GM18517 (cell line): Measurements from ENCODE around the gene BLM.
A peak's percentile ranks its signal among the peaks of the same experiment; 100 is the strongest.
"Not testable (repeated sequence)": the region's sequence is repeated elsewhere in the genome, so short reads cannot be mapped to it uniquely, and the experiment has no call there.

ENCODE experiments used
- ATAC-seq: cut with Tn5 transposase; IDR thresholded peaks from one replicate; pipeline ENCODE4 v1.9.1; 2021; ENCODE audit warnings: mild to moderate bottlenecking, moderate library complexity; ENCODE audit not compliant: unreplicated experiment

The BLM gene

DNA sequence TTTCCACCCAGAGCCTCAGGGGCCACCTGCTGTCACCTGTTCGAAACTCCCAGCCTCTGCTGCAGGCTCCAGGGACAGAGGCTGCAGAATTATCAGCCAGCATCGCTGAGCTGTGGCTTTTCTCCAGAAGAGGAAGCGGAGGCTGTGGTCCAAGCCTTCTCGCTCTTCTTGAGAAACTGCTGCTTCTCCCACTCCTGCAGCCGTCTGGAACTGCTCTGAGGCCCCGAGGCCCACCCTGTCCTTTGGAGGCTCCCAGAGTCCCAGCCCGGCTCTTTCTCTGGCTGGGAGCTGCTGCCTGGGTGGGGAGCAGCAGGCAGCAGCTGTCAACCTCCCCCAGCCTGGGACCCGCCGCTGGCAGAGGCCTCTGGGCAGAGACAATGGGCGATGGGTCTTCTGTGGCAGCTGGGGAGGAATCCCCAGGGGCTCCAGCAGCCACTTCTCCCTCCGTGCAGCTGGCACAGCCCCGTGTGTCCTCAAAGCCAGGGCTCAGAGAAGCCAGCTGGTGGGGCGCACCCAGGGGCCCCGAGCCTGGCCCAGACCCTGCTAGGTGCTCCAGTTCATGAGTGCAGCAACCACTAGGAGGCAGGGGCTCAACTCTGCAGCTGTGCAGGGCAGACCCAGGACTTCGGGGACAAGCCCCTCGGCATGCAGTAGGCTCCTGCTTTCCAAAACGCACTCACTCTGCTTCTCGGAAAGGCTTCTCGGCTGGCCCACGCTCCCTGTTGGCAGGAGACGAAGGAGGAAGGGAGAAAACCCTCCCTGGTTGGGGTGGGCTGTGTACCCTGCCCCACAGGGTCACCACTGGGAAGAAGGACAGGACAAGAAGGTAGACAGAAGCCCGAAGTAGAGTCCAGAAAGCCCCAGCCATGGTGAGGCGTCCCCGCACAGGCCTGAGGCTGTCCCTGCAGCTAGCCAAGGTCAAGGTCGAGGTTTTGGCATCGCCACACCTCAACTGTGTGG is 101.4 kb downstream of the BLM start:
- ATAC-seq = no peak

DNA sequence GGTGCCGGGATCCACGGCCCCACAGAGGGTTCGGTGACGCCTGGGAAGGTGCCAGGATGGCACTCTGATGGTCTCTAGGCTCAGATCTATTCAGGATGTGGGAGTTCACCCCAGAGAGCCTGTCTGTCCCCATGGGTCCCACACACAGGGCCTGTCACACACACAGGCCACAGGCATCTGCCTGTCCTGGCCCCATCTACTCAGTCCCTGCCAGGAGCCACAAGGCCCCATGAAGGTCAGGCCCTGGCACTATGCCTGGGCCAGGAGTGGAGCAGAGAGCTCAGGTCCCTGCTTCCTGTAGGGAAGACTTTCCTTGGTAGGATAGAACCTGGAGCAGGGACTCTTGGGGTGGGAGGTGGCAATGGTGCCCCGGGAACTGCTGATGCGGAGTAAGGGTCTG is 102.2 kb downstream of the BLM start:
- ATAC-seq = no peak

DNA sequence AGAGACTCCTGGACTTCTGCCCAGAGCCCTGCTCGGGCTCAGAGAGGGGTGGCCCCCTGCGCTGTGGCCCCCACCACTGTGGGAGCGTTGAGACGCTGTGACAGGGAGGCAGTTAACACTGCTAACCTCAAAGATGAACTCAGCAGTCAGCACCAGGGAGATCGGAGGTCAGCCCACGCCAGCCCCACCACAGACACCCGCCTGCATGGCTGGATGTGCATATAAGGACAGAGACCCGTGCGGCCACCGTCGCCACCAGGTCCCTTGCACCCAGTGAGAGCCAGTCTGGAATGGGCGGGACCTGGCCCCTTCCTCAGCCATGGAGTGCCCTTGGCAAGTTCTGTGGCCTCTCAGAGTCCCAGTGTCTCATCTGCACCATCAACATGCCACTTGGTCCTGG is 102.7 kb downstream of the BLM start:
- no peak for ATAC-seq

DNA sequence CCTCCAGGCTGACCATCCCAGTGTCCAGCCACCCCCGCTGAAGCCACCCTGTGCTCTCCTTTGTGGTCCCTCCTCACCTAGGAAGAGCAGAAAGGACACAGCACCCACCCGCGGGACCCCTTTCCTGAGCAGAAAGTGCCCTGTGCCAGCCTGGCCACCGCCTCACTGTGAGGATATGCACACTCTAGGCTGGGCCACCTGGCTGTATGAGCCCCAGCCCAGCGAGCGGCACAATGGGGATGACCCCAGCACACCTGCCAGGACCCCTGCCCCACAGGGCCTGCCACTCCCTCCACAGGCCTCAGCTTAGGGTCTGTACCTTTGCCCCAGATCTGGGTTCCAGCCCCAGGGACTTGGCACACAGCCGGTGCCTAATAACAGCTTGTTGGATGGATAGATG is 103.3 kb downstream of the BLM start:
- no peak for ATAC-seq

DNA sequence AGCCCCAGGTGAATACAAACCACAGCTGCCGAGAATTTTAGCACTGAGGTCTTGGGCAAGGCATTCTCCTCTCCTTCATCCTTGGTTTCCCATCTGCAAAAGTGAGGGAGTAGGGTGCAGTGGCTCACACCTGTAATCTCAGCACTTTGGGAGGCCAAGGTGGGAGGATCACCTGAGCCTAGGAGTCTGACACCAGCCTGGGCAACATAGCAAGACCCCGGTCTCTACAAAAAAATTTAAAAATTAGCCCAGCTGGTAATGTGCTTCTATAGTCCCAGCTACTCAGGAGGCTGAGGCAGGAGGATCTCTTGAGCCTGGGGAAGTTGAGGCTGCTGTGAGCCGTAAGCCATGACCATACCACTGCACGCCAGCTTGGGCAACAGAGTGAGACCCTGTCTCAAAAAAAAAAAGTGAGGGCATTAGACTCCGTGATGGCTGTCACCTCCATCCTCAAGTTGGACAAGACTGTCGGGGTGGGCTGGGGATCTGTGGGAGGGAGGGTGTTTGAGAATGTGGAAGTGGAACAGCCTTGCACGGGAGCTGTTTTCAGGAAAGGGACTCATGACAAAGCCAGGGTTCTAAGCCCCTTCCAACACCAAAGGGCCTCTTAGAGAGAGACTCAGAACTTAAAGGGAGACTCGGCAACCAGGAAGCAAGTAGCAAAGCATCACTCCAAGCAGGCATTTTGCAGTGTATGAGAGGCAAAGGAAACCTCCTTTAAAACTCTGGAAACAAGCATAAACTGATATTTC is 105.2 kb downstream of the BLM start:
- no peak for ATAC-seq

DNA sequence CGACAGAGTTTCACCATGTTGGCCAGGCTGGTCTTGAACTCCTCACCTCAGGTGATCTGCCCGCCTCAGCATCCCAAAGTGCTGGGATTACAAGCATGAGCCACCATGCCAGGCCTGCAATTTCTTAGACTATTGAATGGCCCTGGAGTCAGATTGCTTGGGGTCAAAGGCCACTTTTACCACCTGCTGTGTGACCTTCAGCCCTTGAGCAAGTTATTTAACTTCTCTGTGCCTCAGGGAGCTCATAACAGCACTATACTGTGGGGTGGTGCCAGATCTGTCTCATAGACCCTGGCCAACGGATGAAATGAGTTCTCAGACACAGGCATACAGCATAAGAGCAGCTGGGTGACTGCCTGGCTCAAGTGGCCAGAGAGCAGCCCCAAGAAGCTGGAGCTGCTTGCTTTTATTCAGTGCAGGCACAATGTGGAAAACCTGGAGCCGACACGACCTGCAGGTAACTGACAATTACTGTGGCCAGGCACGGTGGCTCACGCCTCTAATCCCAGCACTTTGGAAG is 106.4 kb downstream of the BLM start:
- ATAC-seq = no peak

DNA sequence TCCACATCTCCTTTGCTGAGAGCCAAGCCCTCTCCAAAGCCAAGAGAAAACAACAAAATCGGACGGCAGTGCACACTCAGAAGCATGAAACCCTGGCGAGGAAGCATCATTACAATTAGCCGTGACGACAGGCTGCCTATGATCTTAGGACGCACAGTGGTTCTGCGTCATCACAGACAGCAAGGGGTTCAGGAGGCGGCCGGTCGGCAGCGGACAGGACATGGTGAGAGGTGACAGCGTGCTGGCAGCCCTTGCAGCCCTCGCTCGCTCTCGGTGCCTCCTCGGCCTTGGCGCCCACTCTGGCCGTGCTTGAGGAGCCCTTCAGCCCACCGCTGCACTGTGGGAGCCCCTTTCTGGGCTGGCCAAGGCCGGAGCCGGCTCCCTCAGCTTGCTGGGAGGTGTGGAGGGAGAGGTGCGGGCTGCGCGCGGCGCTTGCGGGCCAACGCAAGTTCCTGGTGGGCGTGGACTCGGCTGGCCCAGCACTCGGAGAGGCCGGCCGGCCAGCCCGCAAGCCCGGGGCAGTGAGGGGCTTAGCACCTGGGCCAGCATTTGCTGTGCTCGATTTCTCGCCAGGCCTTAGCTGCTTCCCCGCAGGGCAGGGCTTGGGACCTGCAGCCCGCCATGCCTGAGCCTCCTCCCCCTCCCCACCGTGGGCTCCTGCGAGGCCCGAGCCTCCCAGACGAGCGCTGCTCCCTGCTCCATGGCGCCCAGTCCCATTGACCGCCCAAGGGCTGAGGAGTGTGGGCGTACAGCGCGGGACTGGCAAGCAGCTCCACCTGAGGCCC is 108.2 kb downstream of the BLM start:
- ATAC-seq = not testable (repeated sequence)

DNA sequence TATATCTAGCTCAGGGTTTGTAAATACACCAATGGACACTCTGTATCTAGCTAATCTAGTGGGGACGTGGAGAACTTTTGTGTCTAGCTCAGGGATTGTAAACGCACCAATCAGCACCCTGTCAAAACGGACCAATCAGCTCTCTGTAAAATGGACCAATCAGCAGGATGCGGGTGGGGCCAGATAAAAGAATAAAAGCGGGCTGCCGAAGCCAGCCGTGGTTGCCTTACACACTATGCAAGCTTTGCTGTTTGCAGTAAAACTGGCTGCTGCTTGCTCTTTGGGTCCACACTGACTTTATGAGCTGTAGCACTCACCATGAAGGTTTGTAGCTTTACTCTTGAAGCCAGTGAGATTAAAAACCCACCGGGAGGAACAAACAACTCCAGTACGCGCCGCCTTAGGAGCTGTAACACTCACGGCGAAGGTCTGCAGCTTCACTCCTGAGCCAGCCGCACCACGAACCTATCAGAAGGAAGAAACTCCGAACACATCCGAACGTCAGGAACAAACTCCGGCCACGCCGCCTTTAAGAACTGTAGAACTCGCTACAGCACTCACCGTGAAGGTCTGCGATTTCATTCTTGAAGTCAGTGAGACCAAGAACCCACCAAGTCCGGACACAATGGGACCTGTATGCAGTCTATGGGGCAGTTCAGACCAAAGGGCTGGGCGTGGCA is 109.2 kb downstream of the BLM start:
- ATAC-seq = not testable (repeated sequence)

DNA sequence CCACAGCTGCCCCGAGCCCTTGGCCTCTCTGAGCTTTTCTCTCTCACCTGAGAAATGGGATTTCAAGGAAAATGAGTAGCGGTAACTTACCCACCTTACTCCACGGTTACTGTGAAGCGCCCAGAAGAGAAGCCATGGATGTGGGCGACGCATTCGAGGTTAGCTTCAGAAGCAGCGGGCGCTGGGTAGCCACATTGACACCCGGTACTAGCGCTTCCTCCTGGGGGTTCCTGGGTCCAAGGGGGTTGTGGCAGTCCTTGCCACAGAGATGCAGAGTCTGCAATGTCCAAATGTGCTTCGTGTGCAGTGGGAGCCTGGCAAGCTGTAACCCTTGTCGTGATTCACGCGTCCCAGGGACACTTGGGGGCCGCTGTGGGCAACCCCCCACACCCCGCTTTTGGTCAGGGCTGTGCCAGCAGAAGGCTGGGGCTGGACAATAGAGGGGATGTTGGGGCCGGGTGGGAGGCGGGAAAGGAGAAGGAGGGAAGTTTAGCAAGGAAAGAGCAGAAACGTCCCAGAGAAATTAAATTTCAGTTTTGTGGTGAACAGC is 109.8 kb downstream of the BLM start:
- no peak for ATAC-seq

DNA sequence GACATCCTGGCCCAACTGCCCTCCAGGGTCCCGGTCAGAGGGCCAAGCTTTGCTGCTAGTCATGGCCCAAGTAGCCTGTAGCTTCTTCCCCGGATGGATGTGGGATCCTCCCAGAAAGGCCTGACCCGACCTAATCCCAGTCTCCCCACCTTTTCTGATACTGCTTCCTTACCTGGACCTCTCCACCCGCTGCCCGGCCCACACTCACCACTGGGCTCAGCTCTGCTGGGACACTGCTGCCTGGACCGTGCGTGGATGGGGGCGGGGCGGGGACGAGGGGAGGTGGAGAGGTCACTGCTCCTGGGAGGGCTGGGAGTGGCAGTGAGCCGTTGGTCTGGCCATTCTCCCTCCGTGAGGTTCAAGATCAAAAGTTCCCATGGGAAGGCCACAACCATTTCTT is 111.0 kb downstream of the BLM start:
- ATAC-seq = no peak

DNA sequence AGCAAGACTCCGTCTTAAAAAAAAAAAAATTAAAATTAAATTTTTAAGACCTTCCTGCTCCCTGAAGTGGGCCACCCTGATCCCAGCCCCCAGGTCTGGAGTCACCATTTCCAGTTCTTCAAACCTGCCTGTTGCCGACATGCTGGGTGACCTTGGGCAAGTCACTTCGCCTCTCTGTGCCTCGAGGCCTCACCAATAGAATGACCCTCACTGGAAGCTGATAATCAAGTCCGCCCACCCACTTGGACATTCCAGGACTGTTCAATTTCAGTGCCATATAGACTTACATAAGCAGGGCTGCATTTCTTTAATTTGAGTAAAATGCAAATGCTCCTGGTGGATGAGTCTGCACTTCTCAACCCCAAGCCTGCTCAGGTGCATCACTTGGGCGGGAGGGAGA is 112.0 kb downstream of the BLM start:
- ATAC-seq = no peak

DNA sequence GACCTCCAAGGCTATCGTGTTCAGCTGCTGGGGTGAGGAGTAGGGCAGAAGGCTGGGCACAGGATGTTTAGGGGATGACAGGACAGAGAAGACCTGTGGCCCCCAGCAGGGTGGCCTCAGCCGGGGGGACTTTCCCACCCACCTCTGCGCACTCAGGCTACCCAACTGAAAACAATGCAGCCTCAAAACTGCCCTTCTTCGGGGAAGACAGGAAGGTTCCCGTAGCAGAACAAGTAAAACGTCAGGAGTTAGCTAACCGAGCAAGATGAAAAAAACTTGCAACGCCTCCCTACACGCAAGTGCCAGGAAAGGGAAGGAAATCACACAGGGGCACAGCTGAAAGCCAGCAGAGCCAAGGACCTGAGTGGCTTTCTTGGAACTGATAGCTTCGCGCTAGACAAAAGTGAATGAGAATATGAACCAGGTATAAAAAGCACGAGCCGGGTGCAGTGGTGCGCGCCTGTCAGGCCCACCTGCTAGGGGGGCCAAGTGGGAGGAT is 112.8 kb downstream of the BLM start:
- ATAC-seq = no peak

DNA sequence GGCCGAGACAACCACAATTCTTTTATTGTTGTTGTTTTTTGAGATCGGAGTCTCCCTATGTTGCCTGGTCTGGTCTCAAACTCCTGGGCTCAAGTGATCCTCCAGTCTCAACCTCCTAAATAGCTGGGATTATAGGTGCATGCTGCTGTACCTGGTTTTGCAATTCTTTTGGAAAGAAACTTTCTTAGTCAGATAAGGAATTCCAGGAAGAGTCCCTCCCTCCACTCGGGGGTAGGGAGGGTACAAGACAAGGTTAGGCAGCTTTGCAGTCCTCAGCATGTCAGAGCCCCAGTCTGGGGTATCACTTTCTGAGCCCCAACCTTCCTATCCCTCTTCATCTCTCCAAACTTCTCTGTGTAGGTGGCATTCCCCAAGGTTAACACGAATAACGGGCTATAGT is 117.5 kb downstream of the BLM start:
- ATAC-seq = no peak

DNA sequence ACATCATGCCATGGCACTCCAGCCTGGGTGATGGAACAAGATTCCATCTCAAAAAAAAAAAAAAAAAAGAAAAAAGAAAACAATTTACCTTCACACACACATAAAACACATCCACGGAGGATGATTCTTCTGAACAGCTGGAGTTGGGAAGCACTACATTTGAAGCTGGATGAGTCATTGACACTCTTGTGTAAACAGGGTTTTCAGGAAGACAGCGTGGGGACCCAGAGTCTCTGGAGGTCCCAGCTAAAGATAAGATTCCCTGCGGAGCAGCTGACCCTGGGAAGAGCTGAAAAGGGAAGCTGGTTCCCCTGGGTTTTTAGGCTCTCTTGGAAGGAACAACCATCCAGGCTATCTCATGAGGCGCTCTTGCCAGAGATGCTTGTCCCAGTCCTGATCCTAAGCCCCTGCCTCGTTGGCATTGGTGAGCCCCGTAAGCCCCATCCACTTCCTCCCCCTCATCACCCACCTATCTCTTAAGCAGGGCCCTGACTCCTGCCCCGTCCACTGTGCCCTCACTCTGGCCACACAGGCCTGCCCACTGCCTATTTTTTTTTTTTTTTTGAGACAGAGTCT is 119.2 kb downstream of the BLM start:
- no peak for ATAC-seq

DNA sequence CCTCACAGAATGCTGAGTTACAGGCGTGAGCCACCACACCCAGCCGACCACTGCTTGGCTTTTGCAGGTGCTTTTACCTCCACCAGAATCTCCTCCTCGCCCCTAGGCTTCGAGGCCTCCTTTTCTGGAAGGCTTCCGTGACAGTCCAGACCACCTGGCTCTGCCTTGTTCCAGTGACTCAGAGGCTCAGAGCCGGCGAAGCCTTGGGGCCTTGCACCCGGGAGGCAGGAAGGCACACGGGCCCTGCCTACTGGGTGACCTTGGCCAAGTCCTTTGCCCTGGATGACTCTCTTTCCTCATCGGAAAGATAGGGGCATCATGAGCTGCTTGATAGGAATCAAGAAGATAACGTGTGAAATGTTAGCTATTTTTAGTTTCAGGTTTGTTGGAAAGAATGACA is 119.9 kb downstream of the BLM start:
- ATAC-seq = no peak

DNA sequence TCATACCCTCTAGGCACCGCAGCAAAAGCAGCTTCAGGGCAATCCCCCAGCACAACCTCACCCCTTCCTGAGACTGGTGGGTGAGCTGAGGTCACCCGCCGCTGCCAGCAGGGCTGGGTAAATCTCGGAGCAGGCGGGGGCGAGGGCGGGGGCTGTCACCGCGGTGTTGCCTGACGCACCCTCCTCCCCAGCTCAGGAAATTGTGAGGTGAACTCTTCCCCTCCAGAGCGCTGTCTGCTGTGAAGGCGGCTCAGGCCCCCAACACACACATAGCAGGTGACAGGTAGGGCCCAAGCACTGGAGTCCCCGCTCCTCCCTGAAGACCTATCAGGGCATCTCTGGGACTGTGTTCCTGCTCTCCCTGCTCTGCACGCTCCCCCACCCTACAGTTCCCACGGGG is 121.0 kb downstream of the BLM start:
- ATAC-seq = no peak

DNA sequence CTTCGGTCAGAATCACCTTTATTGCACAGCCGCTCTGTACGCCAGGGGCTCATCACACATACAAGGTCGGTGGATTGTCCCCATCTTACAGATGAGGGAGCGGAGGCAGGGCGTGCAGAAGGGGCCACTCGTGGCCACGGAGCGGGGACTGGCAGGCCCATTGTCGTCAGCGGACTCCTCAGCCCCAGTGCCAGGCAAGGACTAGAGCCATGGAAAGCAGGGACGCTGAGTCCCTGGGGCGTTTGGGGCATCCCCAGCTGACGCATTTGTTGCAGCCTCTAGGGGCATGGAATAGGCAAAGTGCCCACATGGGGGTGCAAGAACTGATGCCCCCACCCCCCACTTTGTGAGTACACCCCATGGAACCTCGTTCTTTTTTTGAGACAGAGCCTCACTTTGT is 121.4 kb downstream of the BLM start:
- ATAC-seq = no peak

DNA sequence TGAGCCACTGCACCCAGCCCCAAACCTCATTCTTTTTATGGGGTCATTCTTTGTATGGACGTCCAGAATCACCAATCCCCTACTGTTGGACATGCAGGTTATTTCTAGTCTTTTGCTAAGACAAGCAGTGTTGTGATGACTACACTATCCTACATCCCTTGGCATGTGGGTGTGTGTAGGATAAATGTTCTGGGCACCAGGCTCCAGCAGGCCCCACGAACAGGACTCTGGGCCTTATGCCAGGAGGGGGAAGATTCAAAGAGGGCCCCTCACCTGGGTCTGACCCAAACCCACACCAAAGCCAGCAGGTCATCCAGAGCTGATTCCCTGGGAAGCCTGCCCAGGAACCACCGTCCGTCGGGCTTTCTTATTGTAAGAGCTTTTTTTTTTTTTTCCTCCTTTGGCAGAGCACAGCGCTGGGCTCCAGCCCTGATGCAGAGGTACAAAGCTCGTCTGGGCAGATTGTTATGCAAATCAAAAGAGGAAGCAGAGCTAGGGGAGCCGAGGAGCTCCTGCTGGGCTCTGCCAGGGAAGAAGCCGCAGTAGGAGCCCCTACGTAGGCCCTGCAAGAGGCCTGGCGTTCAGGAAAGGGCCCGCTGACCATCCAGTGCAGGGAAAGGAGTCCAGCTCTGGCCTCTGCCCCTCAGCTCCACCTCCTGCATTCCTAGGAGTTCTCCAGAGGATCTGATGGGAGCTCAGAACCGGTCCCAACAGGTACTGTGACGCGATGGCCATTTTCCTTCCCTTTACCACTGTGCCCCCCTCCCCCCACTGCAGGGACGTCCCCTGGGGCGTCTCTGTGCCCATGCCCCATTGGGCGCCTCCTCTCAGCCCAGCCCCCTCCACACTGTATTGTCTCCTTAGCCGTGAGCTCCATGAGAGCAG is 122.3 kb downstream of the BLM start:
- peak; percentile 79 for ATAC-seq
